Cardiac fibroblast (primary cell): Measurements from ENCODE around the gene SUSD1.

Experiments used
- DNase-seq, 2 donors: peaks; one replicate each; pipeline versions ENCODE4 v3.0.0 to v3.0.0-alpha.2; 2010; ENCODE audit warnings: low read depth in 2 of 2
- H3K4me3 ChIP-seq, 2 donors: replicated peaks in 1 of 2; 1 replicate in 1 of 2; 2 replicates in 1 of 2; pipeline ENCODE4 v1.5.1; 2011; ENCODE audit warnings: low read depth in 2 of 2, low read length in 2 of 2, mild to moderate bottlenecking in 2 of 2, moderate library complexity in 1 of 2
- TF ChIP-seq, protein P1 (sequence below): IDR thresholded peaks from one replicate; pipeline ENCODE4 v1.5.1; 2011; ENCODE audit warnings: low read depth, mild to moderate bottlenecking, low read length, inconsistent platforms

The SUSD1 gene

DNA sequence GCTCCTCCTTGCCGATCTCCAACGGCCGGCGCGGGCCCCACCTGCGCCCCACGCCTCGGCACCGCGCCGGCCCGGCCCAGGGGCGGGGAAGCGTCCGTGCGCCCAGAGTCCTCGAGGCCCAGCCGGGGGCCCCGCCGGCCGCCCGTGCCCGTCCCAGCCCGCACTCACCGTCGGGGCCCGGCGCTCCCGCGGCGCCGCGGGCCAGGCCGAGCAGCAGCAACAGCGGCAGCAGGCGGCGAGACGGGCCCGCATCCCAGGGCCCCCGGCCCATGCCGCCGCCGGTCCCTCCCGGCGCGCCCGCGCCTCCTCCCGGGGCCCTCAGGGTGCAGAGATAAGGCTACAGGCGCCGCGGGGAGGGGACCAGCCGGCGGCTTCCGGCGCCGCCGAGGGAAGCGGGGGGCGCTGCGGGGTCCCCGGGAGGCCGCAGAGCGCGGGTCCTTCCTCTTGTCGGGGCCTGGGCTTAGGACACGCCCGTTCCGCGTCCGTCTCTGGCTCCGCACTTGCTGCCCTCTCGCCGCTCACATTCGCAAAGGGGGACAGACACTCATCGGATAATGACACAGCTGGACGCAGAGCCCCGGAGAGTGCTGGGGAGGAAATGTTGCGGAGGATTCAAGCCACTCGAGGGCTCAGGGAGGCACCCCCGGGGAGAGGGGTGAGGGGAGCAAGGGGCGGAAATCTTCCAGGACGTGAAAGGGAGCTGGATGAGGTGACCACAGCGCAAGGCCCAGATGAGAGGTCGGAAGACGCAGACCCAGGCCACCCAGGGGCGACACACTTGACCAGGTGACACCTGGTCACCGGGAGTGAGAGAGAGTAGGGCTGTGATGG lies at the start of gene SUSD1:
Gene SUSD1 (minus strand): TSS at position 333 of the 831 bp plus-strand sequence. CDS start 62 bp downstream, at position 271.
- H3K4me3 ChIP-seq = peak within 1 kb of the TSS; percentile 48 to 52
- TF ChIP-seq, protein P1, sequence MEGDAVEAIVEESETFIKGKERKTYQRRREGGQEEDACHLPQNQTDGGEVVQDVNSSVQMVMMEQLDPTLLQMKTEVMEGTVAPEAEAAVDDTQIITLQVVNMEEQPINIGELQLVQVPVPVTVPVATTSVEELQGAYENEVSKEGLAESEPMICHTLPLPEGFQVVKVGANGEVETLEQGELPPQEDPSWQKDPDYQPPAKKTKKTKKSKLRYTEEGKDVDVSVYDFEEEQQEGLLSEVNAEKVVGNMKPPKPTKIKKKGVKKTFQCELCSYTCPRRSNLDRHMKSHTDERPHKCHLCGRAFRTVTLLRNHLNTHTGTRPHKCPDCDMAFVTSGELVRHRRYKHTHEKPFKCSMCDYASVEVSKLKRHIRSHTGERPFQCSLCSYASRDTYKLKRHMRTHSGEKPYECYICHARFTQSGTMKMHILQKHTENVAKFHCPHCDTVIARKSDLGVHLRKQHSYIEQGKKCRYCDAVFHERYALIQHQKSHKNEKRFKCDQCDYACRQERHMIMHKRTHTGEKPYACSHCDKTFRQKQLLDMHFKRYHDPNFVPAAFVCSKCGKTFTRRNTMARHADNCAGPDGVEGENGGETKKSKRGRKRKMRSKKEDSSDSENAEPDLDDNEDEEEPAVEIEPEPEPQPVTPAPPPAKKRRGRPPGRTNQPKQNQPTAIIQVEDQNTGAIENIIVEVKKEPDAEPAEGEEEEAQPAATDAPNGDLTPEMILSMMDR = no peak
- no peak for DNase-seq

DNA sequence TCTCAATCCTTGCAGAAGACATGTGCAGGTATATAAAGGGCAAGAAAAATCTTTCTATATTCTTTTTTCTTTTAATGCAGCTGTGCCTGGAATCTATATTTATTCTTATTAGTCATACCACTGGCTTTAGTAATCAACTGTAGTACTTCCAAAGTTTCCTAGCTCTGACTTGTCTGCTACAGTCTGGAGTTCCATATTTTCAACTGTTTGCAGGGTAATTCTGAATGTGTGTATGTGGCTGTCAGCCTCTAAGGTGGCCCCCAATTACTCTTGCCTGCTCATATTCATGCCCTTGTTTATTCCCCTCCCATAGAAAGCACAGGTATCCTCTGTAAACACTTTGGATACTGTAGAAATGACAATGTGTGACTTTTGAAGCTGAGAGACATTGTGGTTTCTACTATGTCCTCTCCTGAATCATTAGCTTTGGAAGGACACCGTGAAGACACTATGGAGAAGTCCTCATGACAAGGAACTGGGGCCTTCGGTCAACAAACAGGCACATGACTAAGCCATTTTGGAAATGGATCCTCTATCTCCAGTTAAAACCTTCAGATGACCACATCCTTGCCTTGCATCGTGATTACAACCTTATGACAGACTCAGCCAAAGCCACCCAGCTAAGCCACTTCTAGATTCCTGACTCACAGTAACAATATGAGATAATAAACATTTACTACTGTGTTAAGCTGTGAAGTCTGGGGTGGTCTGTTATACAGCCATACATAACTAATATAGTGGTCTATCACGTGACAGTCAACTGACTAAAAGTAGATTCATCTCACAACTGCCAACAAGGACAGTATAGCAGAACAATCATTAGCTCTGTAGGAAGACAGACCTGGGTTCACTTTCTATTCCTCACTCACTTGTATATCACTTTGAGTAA lies 49.5 kb upstream of the SUSD1 start:
- DNase-seq = peak; percentile 15 to 81
- TF ChIP-seq, protein P1 = no peak
- no peak overlapping the region for H3K4me3 ChIP-seq

DNA sequence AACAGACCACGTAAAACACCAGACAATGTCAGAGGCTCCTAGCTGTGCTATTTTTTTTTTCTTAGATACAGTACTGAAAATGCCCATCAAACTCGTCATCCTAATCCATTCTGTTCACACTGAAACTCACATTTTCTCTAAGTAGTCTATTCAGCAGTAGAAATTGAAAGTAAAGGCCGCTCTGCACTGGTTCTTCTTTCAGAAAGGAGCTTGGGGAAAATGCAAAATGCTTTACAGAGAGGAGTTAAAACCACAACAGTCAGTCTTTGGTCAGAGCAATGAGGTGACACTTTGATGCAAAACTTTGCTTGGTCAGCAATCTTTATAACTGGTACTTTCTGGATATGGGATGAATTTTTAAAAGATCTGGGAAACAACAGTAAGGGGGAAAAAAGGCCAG lies 43.8 kb upstream of the SUSD1 start:
- TF ChIP-seq, protein P1 = no peak
- no peak for DNase-seq
- no peak overlapping the region for H3K4me3 ChIP-seq

DNA sequence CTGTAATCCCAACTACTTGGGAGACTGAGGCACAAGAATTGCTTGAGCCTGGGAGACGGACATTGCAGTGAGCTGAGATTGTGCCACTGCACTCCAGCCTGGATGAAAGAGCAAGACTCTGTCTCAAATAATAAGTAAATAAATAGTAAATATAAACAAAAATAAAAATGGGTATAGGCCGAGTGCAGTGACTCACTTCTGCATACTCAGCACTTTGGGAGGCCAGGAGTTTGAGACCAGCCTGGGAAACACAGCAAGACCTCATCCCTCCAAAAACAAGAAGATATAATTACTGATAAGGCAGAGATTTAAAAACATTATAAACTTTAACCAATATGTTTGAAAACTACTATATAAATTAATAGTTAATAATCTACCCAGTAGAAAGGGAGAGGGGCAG lies 37.8 kb upstream of the SUSD1 start:
- no peak overlapping the region for H3K4me3 ChIP-seq
- DNase-seq = no peak

DNA sequence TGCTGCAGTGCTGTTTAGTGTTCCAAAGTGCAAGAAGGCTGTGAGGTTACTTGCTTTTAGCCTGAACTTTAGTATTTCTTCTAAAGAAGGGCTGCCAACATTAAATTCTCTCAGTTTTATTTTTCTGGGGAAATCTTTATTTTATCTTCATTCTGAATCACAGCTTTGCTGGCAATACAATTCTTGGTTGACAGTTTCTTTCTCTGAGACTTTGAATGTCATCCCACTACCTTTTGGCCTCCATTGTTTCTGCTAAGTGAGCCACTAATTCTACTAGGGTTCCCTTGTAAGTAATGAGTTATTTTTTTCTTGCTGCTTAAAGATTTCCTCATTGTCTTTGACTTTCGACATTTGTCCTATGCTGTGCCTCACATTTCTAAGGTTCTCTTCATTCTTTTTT lies 32.4 kb upstream of the SUSD1 start:
- DNase-seq = no peak
- TF ChIP-seq, protein P1 = no peak
- H3K4me3 ChIP-seq = no peak overlapping the region

More for the DNA sequence above, 37.8 kb upstream of the SUSD1 start:
- TF ChIP-seq, protein P1 = no peak

DNA sequence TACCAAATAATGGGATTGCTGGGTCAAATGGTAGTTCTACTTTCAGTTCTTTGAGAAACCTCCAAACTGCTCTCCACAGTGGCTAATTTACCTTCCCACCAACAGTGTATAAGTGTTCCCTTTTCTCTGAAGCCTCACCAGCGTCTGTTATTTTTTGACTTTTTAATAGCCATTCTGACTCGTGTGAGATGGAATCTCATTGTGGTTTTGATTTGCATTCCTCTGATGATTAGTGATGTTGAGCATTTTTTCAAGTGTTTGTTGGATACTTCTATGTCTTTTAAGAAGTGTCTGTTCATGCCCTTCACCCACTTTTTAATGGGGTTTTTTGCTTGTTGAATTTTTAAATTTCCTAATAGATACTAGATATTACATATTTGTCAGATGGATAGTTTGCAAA lies 28.4 kb upstream of the SUSD1 start:
- TF ChIP-seq, protein P1 = no peak
- DNase-seq = peak; percentile 48 to 71
- H3K4me3 ChIP-seq = no peak overlapping the region
